EL (cell line): ENCODE measurements around the gene TAS2R13.

Experiments used
- DNase-seq: peaks from one replicate; pipeline ENCODE4 v3.0.0-alpha.2; 2016

The TAS2R13 gene

DNA sequence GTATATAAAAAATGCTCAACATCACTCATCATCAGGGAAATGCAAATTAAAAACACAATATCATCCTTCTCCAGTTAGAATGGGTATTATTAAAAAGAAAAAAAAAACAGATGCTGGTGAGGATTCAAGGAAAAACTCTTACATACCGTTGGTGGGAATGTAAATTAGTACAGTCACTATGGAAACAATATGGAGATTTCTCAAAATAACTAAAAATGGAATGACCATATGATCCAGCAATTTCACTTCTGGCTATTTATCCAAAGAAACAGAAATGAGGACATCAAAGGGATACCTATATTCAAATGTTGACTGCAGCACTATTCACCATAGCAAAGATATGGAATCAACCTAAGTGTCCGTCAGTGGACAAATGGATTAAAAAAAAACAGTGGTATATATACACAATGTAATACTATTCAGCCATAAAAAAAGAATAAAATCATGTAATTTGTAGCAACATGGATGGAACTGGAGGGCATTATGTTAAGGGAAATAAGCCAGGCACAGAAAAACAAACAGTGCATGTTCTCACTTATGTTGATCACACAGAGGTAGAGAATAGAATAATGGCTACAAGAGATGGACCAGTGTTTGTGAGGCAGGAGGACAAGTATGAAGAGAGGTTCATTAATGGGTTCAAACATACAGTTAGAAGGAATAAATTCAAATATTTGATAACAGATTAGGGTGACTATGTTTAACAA, 45.7 kb downstream of the TAS2R13 start:
- no peak for DNase-seq

DNA sequence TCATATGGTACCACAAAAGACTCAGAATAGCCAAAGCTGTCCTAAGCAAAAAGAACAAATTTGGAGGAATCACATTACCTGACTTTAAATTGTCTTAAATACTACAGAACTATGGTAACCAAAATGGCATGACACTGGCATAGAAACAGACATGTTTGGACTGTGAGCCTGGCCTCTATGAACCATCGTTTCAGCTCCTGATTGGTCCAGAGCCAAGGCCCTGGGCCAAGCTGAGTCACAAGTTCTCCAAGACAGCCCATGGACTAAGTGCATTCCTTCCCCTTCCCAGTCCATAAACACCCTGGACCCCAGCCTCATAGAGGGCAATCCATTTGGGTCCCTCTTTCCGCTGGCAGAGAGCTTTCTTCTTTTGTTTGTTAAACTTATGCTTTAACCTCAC, 48.0 kb downstream of the TAS2R13 start:
- DNase-seq = peak; percentile 23
